T-helper 1 cell treated with Interleukin-12 subunit alpha and Interleukin-12 subunit beta and Interleukin-4 antibody, amounts not matched to agents 30 ng/mL and 1 ng/mL, for 36 hours (primary cell): ENCODE results near the gene SNX8. TPM values are rescaled to one million over a fixed set of nuclear protein-coding genes. Genes with fewer than 3 reads are reported as not detected.
"Not testable (repeated sequence)": the region's sequence is repeated elsewhere in the genome, so short reads cannot be mapped to it uniquely, and the experiment has no call there.

Source experiments
- intact Hi-C: fragments of 100-400 bp; cut with micrococcal nuclease; formaldehyde crosslinking; loops from one replicate; pipeline ENCODE4 v1.15.1; 2024
- total RNA-seq: library from RNA; stranded (reverse); gene quantifications from 2 replicates; pipeline ENCODE4 v1.2.3, GENCODE V29; 2022

The SNX8 gene, protein sequence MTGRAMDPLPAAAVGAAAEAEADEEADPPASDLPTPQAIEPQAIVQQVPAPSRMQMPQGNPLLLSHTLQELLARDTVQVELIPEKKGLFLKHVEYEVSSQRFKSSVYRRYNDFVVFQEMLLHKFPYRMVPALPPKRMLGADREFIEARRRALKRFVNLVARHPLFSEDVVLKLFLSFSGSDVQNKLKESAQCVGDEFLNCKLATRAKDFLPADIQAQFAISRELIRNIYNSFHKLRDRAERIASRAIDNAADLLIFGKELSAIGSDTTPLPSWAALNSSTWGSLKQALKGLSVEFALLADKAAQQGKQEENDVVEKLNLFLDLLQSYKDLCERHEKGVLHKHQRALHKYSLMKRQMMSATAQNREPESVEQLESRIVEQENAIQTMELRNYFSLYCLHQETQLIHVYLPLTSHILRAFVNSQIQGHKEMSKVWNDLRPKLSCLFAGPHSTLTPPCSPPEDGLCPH
- total RNA-seq, result 34.6 and 35.5 TPM in 2 replicates

DNA sequence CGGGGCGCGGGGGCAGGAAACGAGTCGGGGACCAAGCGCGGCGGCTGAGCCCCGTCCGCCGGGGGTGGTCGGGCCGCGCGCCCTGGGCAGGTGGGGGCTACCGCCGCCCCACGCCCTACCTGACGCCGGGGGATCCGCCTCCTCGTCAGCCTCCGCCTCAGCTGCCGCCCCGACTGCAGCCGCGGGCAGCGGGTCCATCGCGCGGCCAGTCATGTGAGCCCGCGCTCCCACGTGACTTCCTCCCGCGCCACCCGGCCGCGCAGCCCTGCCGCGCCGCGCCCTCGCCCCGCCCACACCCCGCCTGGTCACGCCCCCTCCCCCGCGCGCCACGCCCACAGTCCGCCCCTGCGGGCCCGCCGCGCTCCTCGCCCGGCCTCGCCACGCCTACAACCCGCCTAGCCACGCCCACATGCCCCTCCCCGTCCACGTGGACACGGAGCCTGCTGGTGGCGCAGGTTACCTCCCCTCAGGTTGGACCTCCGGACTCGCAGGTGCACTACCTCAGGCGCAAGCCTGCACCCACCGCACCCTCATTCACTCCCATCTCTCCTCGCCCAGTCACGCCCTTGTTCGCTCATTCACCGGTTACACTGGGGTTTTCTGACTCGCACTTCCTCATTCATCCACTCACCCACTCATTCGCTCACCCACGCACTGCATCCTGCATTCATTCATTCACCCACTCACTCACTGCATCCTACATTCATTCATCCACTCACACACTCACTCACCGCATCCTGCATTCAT lies at the start of gene SNX8:
Gene SNX8, minus strand, starts transcription at position 233 of the 747 bp plus-strand sequence. Its CDS starts 20 bp downstream, at position 213.
- intact Hi-C loops, result loop anchor here (1.0 to 5.0 kb wide), 11 partner anchors 34 to 1272 kb away; partner anchors contain the start of genes CHST12, EIF3B, GPR146 and MAD1L1

DNA sequence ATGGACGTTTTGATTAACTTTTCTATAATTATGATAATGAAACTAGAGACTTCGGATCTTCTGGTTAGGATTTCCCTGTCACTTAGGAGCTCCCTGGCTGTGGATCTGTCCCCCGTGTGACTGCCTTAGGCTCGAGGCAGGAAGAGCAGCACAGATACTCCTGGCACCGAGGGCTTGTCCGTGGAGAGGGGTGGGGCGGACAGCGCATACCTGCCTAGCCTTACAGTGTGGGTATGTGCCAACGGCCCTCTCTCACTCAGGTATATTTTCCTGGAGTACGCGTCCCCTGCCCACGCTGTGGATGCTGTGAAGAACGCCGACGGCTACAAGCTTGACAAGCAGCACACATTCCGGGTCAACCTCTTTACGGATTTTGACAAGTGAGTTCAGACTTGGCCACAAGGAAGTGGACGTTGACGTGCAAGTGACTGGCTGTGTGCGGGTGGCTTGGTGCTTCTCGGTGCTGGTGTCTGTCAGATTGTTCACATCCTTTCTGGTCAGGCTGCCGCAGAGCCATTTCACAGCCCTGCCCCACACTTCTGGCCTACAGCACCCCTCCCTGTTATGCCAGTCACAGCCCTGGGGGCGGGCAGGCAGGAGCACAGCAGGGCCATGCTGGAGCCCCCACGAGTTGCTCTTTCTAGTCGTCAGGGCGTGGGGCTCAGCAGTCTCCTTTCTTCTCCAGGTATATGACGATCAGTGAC lies 48.3 kb upstream of the SNX8 start:
- intact Hi-C loops, result no loop called here

- intact Hi-C loops, result no loop called here
Measured at GRCh38 chr7:2360796-2361195, 46.6 kb upstream of the SNX8 start.

DNA sequence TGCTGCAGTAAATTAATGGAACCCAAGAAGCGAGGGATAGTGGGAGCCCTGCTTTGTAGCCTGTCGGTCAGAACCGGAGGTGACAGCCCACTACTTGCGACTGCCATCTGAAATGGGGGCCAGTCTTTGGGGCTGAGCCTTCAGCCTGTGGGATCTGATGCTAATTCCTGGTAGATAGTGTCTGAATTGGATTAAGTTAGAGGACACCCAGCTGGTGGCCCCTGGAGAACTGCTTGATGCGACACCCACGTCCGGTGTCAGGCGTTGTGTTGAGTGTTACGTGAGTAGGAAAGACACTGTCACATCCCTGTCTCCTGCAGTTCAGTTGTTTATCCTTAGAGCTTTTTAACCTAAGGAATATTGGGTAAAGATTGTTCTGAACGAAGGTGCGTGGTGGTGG lies 45.4 kb upstream of the SNX8 start:
- intact Hi-C loops, result loop anchor here (5.0 kb wide), 1 partner anchor 108 kb away; no protein-coding TSS in a partner anchor

GRCh38 chr7:2358968-2359527 lies 44.8 kb upstream of the SNX8 start:
- intact Hi-C loops, result loop anchor here (5.0 kb wide), 1 partner anchor 108 kb away; no protein-coding TSS in a partner anchor

- intact Hi-C loops, result loop anchor here (5.0 kb wide), 1 partner anchor 110 kb away; no protein-coding TSS in a partner anchor
Measured at GRCh38 chr7:2357571-2357970, 43.3 kb upstream of the SNX8 start.

- intact Hi-C loops, result loop anchor here (5.0 kb wide), 1 partner anchor 110 kb away; no protein-coding TSS in a partner anchor
Measured at GRCh38 chr7:2357165-2357564, 42.9 kb upstream of the SNX8 start.

DNA sequence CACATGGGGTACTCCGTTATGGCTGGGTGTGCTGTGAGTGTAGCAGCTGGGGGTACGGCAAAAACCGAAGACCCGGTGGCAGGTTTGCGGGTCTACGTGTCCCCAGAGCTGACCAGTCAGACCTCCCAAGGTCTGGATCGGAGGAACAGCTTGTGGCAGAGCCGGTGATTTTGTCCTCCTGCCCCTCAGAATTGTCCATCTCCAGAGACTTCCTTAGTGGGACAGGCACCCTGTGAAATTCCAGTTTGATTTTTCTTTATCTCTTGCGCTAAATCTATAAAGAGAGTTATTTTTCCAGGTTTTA lies 41.4 kb upstream of the SNX8 start:
- intact Hi-C loops, result loop anchor here (2.0 to 5.0 kb wide), 2 partner anchors 112 to 851 kb away; partner anchors contain the start of gene INTS1

GRCh38 chr7:2354939-2355704 lies 40.9 kb upstream of the SNX8 start:
- intact Hi-C loops, result loop anchor here (1.0 to 5.0 kb wide), 8 partner anchors 41 to 850 kb away; partner anchors contain the start of genes BRAT1, INTS1, MRM2 and NUDT1

- intact Hi-C loops, result loop anchor here (1.0 to 2.0 kb wide), 7 partner anchors 40 to 850 kb away; partner anchors contain the start of genes BRAT1, INTS1, MRM2 and NUDT1
Measured at GRCh38 chr7:2354186-2354938, 40.1 kb upstream of the SNX8 start, which contains the start of gene EIF3B. Gene EIF3B (plus strand): TSS chr7:2354827. CDS start chr7:2354922, 95 bp downstream.

- intact Hi-C loops, result loop anchor here (1.0 to 2.0 kb wide), 7 partner anchors 40 to 849 kb away; partner anchors contain the start of genes BRAT1, INTS1, MRM2 and NUDT1
Measured at GRCh38 chr7:2353936-2354185, 39.6 kb upstream of the SNX8 start.

DNA sequence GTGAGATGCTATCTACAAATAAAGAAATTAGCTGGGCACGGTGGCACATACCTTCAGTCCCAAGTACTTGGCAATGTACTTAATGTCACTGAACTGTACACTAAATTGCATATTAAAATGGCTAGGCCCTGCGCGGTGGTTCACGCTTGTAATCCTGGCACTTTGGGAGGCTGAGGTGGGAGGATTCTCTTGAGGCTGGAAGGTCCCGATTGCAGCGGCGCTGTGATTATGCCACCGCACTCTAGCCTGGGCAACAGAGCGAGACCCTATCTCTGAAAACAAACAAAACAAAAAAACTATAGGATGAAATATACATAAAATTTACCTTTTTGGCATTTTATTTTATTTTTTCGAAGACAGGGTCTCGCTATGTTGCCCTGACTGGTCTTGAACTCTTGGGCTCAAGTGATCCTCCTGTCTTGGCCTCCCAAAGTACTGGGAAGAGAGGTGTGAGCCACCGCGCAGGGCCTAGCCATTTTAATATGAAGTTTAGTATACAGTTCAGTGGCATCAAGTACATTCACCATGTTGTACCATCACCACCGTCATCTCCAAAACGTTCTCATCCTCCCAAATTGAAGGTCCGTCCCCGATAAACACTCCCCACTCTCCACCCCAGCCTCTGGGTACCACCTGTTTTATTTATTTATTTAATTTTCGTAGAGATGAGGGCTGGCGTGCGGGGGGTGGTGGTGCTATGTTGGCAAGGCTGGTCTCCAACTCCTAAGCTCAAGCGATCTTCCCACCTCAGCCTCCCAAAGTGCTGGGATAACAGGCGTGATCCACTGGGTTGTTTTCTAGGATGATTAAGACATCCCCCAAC lies 39.1 kb upstream of the SNX8 start:
- intact Hi-C loops, result no loop called here

DNA sequence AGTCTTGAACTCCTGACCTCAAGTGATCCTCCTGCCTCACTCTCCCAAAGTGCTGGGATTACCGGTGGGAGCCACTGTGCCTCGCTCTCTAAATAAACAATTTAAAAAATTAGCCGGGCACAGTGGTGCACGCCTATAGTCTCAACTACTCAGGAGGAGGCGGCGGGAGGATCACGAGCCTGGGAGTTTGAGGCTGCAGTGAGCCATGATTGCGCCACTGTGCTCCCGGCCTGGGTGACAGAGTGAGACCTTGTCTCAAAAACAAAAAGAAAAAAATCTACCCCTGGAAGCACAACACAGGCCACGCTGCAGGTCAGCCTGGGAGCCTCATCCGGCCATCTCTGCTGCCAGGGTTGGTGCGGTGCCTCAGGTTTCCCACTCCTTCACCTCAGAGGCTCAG lies 36.6 kb upstream of the SNX8 start:
- intact Hi-C loops, result no loop called here

DNA sequence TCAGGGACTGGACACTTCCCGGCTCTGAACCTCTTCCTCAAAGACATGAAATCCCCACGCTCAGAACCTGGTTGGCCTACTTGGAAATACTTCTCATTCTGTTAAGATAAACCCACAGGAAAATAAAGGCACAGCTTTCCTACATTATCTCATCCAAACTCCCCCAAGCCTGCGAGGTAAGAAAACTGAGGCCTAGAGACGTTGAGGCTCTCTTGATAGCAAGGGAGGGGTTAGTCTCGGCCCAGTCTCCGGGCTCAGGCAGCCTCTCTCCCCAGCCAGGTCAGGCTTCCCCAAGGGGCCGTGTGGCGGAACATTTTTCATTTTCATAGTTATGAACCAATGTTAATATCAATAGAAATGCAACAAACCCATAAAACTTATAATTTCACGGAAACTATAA lies 35.8 kb upstream of the SNX8 start:
- intact Hi-C loops, result no loop called here

- intact Hi-C loops, result loop anchor here (1.0 to 5.0 kb wide), 10 partner anchors 33 to 768 kb away; partner anchors contain the start of genes MAD1L1, MRM2, NUDT1 and SNX8
Measured at GRCh38 chr7:2347351-2348063, 33.3 kb upstream of the SNX8 start.

DNA sequence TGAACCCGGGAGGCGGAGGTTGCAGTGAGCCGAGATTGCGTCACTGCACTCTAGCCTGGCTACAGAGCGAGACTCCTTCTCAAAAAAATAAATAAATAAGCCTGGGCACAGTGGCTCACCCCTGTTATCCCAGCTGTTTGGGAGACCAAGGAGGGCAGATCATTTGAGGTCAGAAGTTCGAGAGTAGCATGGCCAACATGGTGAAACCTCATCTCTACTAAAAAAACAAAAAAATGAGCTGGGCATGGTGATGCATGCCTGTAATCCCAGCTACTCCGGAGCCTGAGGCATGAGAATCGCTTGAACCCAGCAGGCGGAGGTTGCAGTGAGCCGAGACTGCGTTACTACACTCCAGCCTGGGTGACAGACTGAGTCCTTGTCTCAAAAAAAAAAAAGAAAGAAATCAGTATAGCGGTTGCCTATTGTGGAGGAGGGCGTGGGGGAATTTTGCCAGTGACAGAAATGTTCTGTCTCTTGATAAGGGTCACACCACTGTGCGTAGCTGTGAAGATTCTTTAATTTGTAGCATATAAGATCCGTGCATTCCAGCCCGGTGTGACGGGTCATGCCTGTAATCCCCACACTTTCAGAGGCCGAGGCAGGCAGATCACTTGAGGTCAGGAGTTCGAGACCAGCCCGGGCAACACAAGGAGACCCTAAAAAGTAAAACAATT lies 22.5 kb upstream of the SNX8 start:
- intact Hi-C loops, result no loop called here

- intact Hi-C loops, result not testable (repeated sequence)
Measured at GRCh38 chr7:2332606-2333231, 18.5 kb upstream of the SNX8 start.
